Suprapubic skin (tissue), 4 donors: ENCODE measurements around the gene FAM53C. TPM values are rescaled to one million over a fixed set of nuclear protein-coding genes. Genes with fewer than 3 reads are reported as not detected.
A peak's percentile ranks its signal among the peaks of the same experiment; 100 is the strongest.

Source experiments
- DNase-seq, 2 donors: peaks; one replicate each; pipeline ENCODE4 v3.0.0-alpha.2; 2019; ENCODE audit warnings: low spot score in 2 of 2
- H3K27ac ChIP-seq: fragments of 200-600 bp; sonication (generic); one replicate; pipeline ENCODE4 v1.5.1; 2019
- H3K27me3 ChIP-seq: fragments of 200-600 bp; sonication (generic); one replicate; pipeline ENCODE4 v1.5.1; 2019
- H3K36me3 ChIP-seq: fragments of 200-600 bp; sonication (generic); one replicate; pipeline ENCODE4 v1.5.1; 2019
- H3K4me1 ChIP-seq: fragments of 200-600 bp; sonication (generic); one replicate; pipeline ENCODE4 v1.5.1; 2019
- H3K4me3 ChIP-seq: fragments of 200-600 bp; sonication (generic); one replicate; pipeline ENCODE4 v1.5.1; 2019; ENCODE audit warnings: mild to moderate bottlenecking
- H3K9me3 ChIP-seq: fragments of 200-600 bp; sonication (generic); one replicate; pipeline ENCODE4 v1.5.1; 2019
- CTCF ChIP-seq, 2 donors: fragments of 200-600 bp in 1 of 2; fragments of 450-650 bp in 1 of 2; sonication (generic) in 1 of 2; IDR thresholded peaks; one replicate each; pipeline ENCODE4 v1.5.1; 2016 to 2019; ENCODE audit warnings: antibody characterized with exemption in 2 of 2, mild to moderate bottlenecking in 1 of 2, moderate library complexity in 1 of 2
- EP300 ChIP-seq: sonication (generic); formaldehyde crosslinking; IDR thresholded peaks from one replicate; pipeline ENCODE4 v1.6.1; 2017; ENCODE audit warnings: antibody characterized with exemption
- POLR2A ChIP-seq, 2 donors: fragments of 450-650 bp; IDR thresholded peaks; one replicate each; pipeline ENCODE4 v1.6.1; 2017; ENCODE audit warnings: antibody characterized with exemption in 2 of 2, mild to moderate bottlenecking in 2 of 2, moderate library complexity in 2 of 2
- POLR2AphosphoS5 ChIP-seq, 3 donors: sonication (generic); formaldehyde crosslinking; IDR thresholded peaks; one replicate each; pipeline ENCODE4 v1.6.1; 2017; ENCODE audit warnings: antibody characterized with exemption in 3 of 3
- WGBS: methylation state at CpG from one replicate; pipeline ENCODE4 v1.1.5; 2018; 5-methylcytosine and 5-hydroxymethylcytosine counted together
- total RNA-seq, 4 donors: library from RNA; depleted of rRNA; stranded (reverse); fragments of >200 nt; gene quantifications; one replicate each; pipeline ENCODE4 v1.1.0, GENCODE V29; 2016

The FAM53C gene
- total RNA-seq = 10 to 100 TPM; 18.1 to 31.1 (median 22.4) TPM

- Histone ChIP-seq H3K27me3 (no peaks in the 10 kb centered on the region), H3K9me3 (no peaks in the 10 kb centered on the region), H3K36me3 (peaks cover 16% of the 10 kb centered on the region), H3K4me1 (peaks cover 25% of the 10 kb centered on the region), H3K4me3 (peak within 1 kb of the TSS; percentile 83), H3K27ac (peak within 1 kb of the TSS; percentile 96)
- TF ChIP-seq POLR2A (IDR thresholded peaks at IDR 0.05) (peak; percentile 98 to 99), CTCF (IDR thresholded peaks at IDR 0.05) (no peak), POLR2AphosphoS5 (IDR thresholded peaks at IDR 0.05) (peak; percentile 92 to 97 (median 97))
- DNase-seq = peak; percentile 95
- under 1% methylated on average over 32 of the region's 56 CpGs for WGBS
Measured at GRCh38 chr5:138337685-138338410, at the start of gene FAM53C. Gene FAM53C, plus strand, starts transcription at chr5:138338266. Its CDS starts 3,070 bp downstream, at chr5:138341336.

- 81% methylated on average over 3 of the region's 3 CpGs for WGBS
- H3K4me3 ChIP-seq = no peak overlapping the region
- no peaks in the 10 kb centered on the region for H3K36me3 ChIP-seq
- no peaks in the 10 kb centered on the region for H3K9me3 ChIP-seq
- no peaks in the 10 kb centered on the region for H3K4me1 ChIP-seq
- no peaks in the 10 kb centered on the region for H3K27me3 ChIP-seq
- TF ChIP-seq CTCF (IDR thresholded peaks at IDR 0.05) (no peak), EP300 (no peak), POLR2A (IDR thresholded peaks at IDR 0.05) (no peak), POLR2AphosphoS5 (IDR thresholded peaks at IDR 0.05) (no peak)
- no peak overlapping the region for H3K27ac ChIP-seq
- DNase-seq = no peak
Measured at GRCh38 chr5:138289296-138289695, 48.8 kb upstream of the FAM53C start.

GRCh38 chr5:138303372-138303771, 34.7 kb upstream of the FAM53C start:
- H3K27ac ChIP-seq = no peak overlapping the region
- H3K9me3 ChIP-seq = no peaks in the 10 kb centered on the region
- H3K4me3 ChIP-seq = no peak overlapping the region
- DNase-seq = no peak
- H3K4me1 ChIP-seq = no peaks in the 10 kb centered on the region
- no peaks in the 10 kb centered on the region for H3K36me3 ChIP-seq
- H3K27me3 ChIP-seq = no peaks in the 10 kb centered on the region
- TF ChIP-seq CTCF (IDR thresholded peaks at IDR 0.05) (no peak), POLR2A (IDR thresholded peaks at IDR 0.05) (no peak), POLR2AphosphoS5 (IDR thresholded peaks at IDR 0.05) (no peak), EP300 (no peak)
- WGBS = 80% methylated on average over 6 of the region's 6 CpGs

- Histone ChIP-seq H3K4me1 (no peaks in the 10 kb centered on the region), H3K36me3 (no peaks in the 10 kb centered on the region), H3K27me3 (no peaks in the 10 kb centered on the region), H3K27ac (no peak overlapping the region), H3K4me3 (no peak overlapping the region), H3K9me3 (no peaks in the 10 kb centered on the region)
- TF ChIP-seq POLR2AphosphoS5 (IDR thresholded peaks at IDR 0.05) = no peak
- TF ChIP-seq CTCF (IDR thresholded peaks at IDR 0.05) = no peak
- TF ChIP-seq EP300 = no peak
- no peak for TF ChIP-seq POLR2A (IDR thresholded peaks at IDR 0.05)
- DNase-seq = no peak
- 29% methylated on average over 1 of the region's 1 CpG for WGBS
Measured at GRCh38 chr5:138305797-138306196, 32.3 kb upstream of the FAM53C start.

- Histone ChIP-seq H3K36me3 (no peaks in the 10 kb centered on the region), H3K27me3 (no peaks in the 10 kb centered on the region), H3K27ac (no peak overlapping the region), H3K4me3 (no peak overlapping the region), H3K9me3 (no peaks in the 10 kb centered on the region), H3K4me1 (no peaks in the 10 kb centered on the region)
- peak in 1 of 2 donors; percentile 62 for DNase-seq
- TF ChIP-seq POLR2A (IDR thresholded peaks at IDR 0.05) = no peak
- no peak for TF ChIP-seq CTCF (IDR thresholded peaks at IDR 0.05)
- no peak for TF ChIP-seq POLR2AphosphoS5 (IDR thresholded peaks at IDR 0.05)
- TF ChIP-seq EP300 = no peak
- WGBS = 91% methylated on average over 2 of the region's 7 CpGs
Measured at GRCh38 chr5:138315751-138316278, 22.3 kb upstream of the FAM53C start.
